Stimulated activated memory B cell treated with anti-CD40 and anti-IgM and Interleukin-4, amounts not matched to agents 10 μg/mL and 1 μg/mL and 100 μg/mL, for 72 hours (primary cell): ENCODE results near the gene SEMA5A.
A peak's percentile ranks its signal among the peaks of the same experiment; 100 is the strongest.

Experiments used
- ATAC-seq: fragments of 150-1000 bp; cut with Tn5 transposase; 2 replicates; pipeline ENCODE4 v1.10.0; 2021
- H3K27ac Mint-ChIP-seq: one replicate; pipeline ENCODE4 v1.8.0; 2022; ENCODE audit warnings: mild to moderate bottlenecking, mixed read lengths
- H3K27me3 Mint-ChIP-seq: one replicate; pipeline ENCODE4 v1.8.0; 2022; ENCODE audit warnings: mixed read lengths
- H3K36me3 Mint-ChIP-seq: one replicate; pipeline ENCODE4 v1.8.0; 2022; ENCODE audit warnings: mixed read lengths
- H3K4me1 Mint-ChIP-seq: one replicate; pipeline ENCODE4 v1.8.0; 2022; ENCODE audit warnings: mixed read lengths
- H3K4me3 Mint-ChIP-seq: one replicate; pipeline ENCODE4 v1.8.0; 2022; ENCODE audit warnings: mild to moderate bottlenecking, moderate library complexity, mixed read lengths
- H3K9me3 Mint-ChIP-seq: one replicate; pipeline ENCODE4 v1.8.0; 2022; ENCODE audit warnings: mixed read lengths

SEMA5A gene

GRCh38 chr5:9168791-9169556 lies 376.9 kb downstream of the SEMA5A start:
- H3K4me1 Mint-ChIP-seq: no peaks in the 10 kb centered on the region
- no peaks in the 10 kb centered on the region for H3K27me3 Mint-ChIP-seq
- no peaks in the 10 kb centered on the region for H3K9me3 Mint-ChIP-seq
- no peak overlapping the region for H3K4me3 Mint-ChIP-seq
- H3K36me3 Mint-ChIP-seq: no peaks in the 10 kb centered on the region
- no peak for ATAC-seq
- H3K27ac Mint-ChIP-seq: no peak overlapping the region

- ATAC-seq: no peak
- no peak overlapping the region for H3K4me3 Mint-ChIP-seq
- H3K36me3 Mint-ChIP-seq: no peaks in the 10 kb centered on the region
- no peaks in the 10 kb centered on the region for H3K4me1 Mint-ChIP-seq
- H3K27me3 Mint-ChIP-seq: no peaks in the 10 kb centered on the region
- no peaks in the 10 kb centered on the region for H3K9me3 Mint-ChIP-seq
- no peak overlapping the region for H3K27ac Mint-ChIP-seq
Observed at GRCh38 chr5:9166202-9167112, 379.4 kb downstream of the SEMA5A start.

- Mint-ChIP-seq H3K4me1 (no peaks in the 10 kb centered on the region), H3K27ac (no peak overlapping the region), H3K27me3 (no peaks in the 10 kb centered on the region), H3K36me3 (no peaks in the 10 kb centered on the region), H3K4me3 (no peak overlapping the region), H3K9me3 (no peaks in the 10 kb centered on the region)
- no peak for ATAC-seq
Observed at GRCh38 chr5:9165546-9165945, 380.3 kb downstream of the SEMA5A start.

GRCh38 chr5:9160747-9161146 lies 385.1 kb downstream of the SEMA5A start:
- H3K27me3 Mint-ChIP-seq: no peaks in the 10 kb centered on the region
- no peaks in the 10 kb centered on the region for H3K36me3 Mint-ChIP-seq
- H3K27ac Mint-ChIP-seq: no peak overlapping the region
- H3K9me3 Mint-ChIP-seq: peaks cover 3% of the 10 kb centered on the region
- no peak for ATAC-seq
- no peaks in the 10 kb centered on the region for H3K4me1 Mint-ChIP-seq
- H3K4me3 Mint-ChIP-seq: no peak overlapping the region

- Mint-ChIP-seq H3K27ac (no peak overlapping the region), H3K4me1 (no peaks in the 10 kb centered on the region), H3K4me3 (no peak overlapping the region), H3K9me3 (peaks cover 3% of the 10 kb centered on the region), H3K27me3 (no peaks in the 10 kb centered on the region), H3K36me3 (no peaks in the 10 kb centered on the region)
- no peak for ATAC-seq
Observed at GRCh38 chr5:9157811-9158210, 388.1 kb downstream of the SEMA5A start.

GRCh38 chr5:9157020-9157419 lies 388.9 kb downstream of the SEMA5A start:
- no peaks in the 10 kb centered on the region for H3K36me3 Mint-ChIP-seq
- no peak overlapping the region for H3K27ac Mint-ChIP-seq
- ATAC-seq: no peak
- H3K4me1 Mint-ChIP-seq: no peaks in the 10 kb centered on the region
- H3K4me3 Mint-ChIP-seq: no peak overlapping the region
- H3K27me3 Mint-ChIP-seq: no peaks in the 10 kb centered on the region
- peaks cover 3% of the 10 kb centered on the region for H3K9me3 Mint-ChIP-seq

GRCh38 chr5:9156282-9156681 lies 389.6 kb downstream of the SEMA5A start:
- peak; percentile 40 for ATAC-seq
- Mint-ChIP-seq H3K36me3 (no peaks in the 10 kb centered on the region), H3K27ac (no peak overlapping the region), H3K9me3 (peaks cover 3% of the 10 kb centered on the region), H3K4me1 (no peaks in the 10 kb centered on the region), H3K4me3 (no peak overlapping the region), H3K27me3 (no peaks in the 10 kb centered on the region)

GRCh38 chr5:9151684-9152427 lies 394.0 kb downstream of the SEMA5A start:
- ATAC-seq: no peak
- H3K27ac Mint-ChIP-seq: no peak overlapping the region
- H3K27me3 Mint-ChIP-seq: no peaks in the 10 kb centered on the region
- no peaks in the 10 kb centered on the region for H3K4me1 Mint-ChIP-seq
- H3K36me3 Mint-ChIP-seq: no peaks in the 10 kb centered on the region
- H3K4me3 Mint-ChIP-seq: no peak overlapping the region
- H3K9me3 Mint-ChIP-seq: no peaks in the 10 kb centered on the region

GRCh38 chr5:9149988-9150387 lies 395.9 kb downstream of the SEMA5A start:
- ATAC-seq: no peak
- H3K4me1 Mint-ChIP-seq: no peaks in the 10 kb centered on the region
- H3K9me3 Mint-ChIP-seq: no peaks in the 10 kb centered on the region
- no peaks in the 10 kb centered on the region for H3K27me3 Mint-ChIP-seq
- H3K36me3 Mint-ChIP-seq: no peaks in the 10 kb centered on the region
- no peak overlapping the region for H3K27ac Mint-ChIP-seq
- H3K4me3 Mint-ChIP-seq: no peak overlapping the region

GRCh38 chr5:9148242-9148641 lies 397.6 kb downstream of the SEMA5A start:
- H3K4me3 Mint-ChIP-seq: no peak overlapping the region
- no peak for ATAC-seq

GRCh38 chr5:9140711-9141110 lies 405.2 kb downstream of the SEMA5A start:
- Mint-ChIP-seq H3K36me3 (no peaks in the 10 kb centered on the region), H3K27me3 (no peaks in the 10 kb centered on the region), H3K9me3 (peaks cover 3% of the 10 kb centered on the region), H3K4me3 (no peak overlapping the region), H3K27ac (no peak overlapping the region), H3K4me1 (no peaks in the 10 kb centered on the region)
- no peak for ATAC-seq

More at GRCh38 chr5:9148242-9148641, 397.6 kb downstream of the SEMA5A start:
- no peak overlapping the region for H3K27ac Mint-ChIP-seq
- H3K27me3 Mint-ChIP-seq: no peaks in the 10 kb centered on the region
- no peaks in the 10 kb centered on the region for H3K4me1 Mint-ChIP-seq
- H3K36me3 Mint-ChIP-seq: no peaks in the 10 kb centered on the region
- H3K9me3 Mint-ChIP-seq: no peaks in the 10 kb centered on the region

GRCh38 chr5:9140202-9140601 lies 405.7 kb downstream of the SEMA5A start:
- H3K9me3 Mint-ChIP-seq: peaks cover 3% of the 10 kb centered on the region
- no peak for ATAC-seq
- H3K4me3 Mint-ChIP-seq: no peak overlapping the region
- no peaks in the 10 kb centered on the region for H3K27me3 Mint-ChIP-seq
- no peaks in the 10 kb centered on the region for H3K4me1 Mint-ChIP-seq
- H3K36me3 Mint-ChIP-seq: no peaks in the 10 kb centered on the region
- no peak overlapping the region for H3K27ac Mint-ChIP-seq

GRCh38 chr5:9139344-9139743 lies 406.5 kb downstream of the SEMA5A start:
- Mint-ChIP-seq H3K27me3 (no peaks in the 10 kb centered on the region), H3K4me1 (no peaks in the 10 kb centered on the region), H3K36me3 (no peaks in the 10 kb centered on the region), H3K4me3 (no peak overlapping the region), H3K9me3 (peaks cover 3% of the 10 kb centered on the region), H3K27ac (no peak overlapping the region)
- ATAC-seq: no peak

GRCh38 chr5:9128136-9128535 lies 417.7 kb downstream of the SEMA5A start:
- H3K27ac Mint-ChIP-seq: no peak overlapping the region
- ATAC-seq: no peak
- no peaks in the 10 kb centered on the region for H3K27me3 Mint-ChIP-seq
- H3K36me3 Mint-ChIP-seq: no peaks in the 10 kb centered on the region
- no peak overlapping the region for H3K4me3 Mint-ChIP-seq
- H3K4me1 Mint-ChIP-seq: no peaks in the 10 kb centered on the region
- peaks cover 11% of the 10 kb centered on the region for H3K9me3 Mint-ChIP-seq

- no peaks in the 10 kb centered on the region for H3K27me3 Mint-ChIP-seq
- no peak overlapping the region for H3K4me3 Mint-ChIP-seq
- no peak for ATAC-seq
- peaks cover 12% of the 10 kb centered on the region for H3K9me3 Mint-ChIP-seq
- no peaks in the 10 kb centered on the region for H3K4me1 Mint-ChIP-seq
- no peaks in the 10 kb centered on the region for H3K36me3 Mint-ChIP-seq
- H3K27ac Mint-ChIP-seq: no peak overlapping the region
Observed at GRCh38 chr5:9126490-9126889, 419.4 kb downstream of the SEMA5A start.
